Mesendoderm (in vitro differentiated cells): ENCODE measurements around the gene NELFA.

ENCODE experiments used
- DNase-seq: peaks from one replicate; pipeline ENCODE4 v3.0.0; 2013
- H2AK5ac ChIP-seq: 2 replicates; pipeline ENCODE4 v1.6.1; 2013; ENCODE audit warnings: low read length, inconsistent platforms
- H2BK120ac ChIP-seq: 2 replicates; pipeline ENCODE4 v1.6.1; 2013; ENCODE audit warnings: low read depth, mild to moderate bottlenecking, low read length, moderate library complexity, mixed read lengths
- H2BK15ac ChIP-seq: replicated peaks from 2 replicates; pipeline ENCODE4 v1.6.1; 2013; ENCODE audit warnings: low read depth, mild to moderate bottlenecking, moderate library complexity
- H2BK5ac ChIP-seq: 2 replicates; pipeline ENCODE4 v1.6.1; 2013; ENCODE audit warnings: low read length, inconsistent platforms
- H3K18ac ChIP-seq: 2 replicates; pipeline ENCODE4 v1.6.1; 2013; ENCODE audit warnings: mild to moderate bottlenecking, low read length, mixed read lengths
- H3K23ac ChIP-seq: one replicate; pipeline ENCODE4 v1.6.1; 2013; ENCODE audit warnings: low read length
- H3K27ac ChIP-seq: 2 replicates; pipeline ENCODE4 v1.5.1; 2013; ENCODE audit warnings: low read depth, mild to moderate bottlenecking, inconsistent platforms, low read length, moderate library complexity
- H3K27me3 ChIP-seq: 2 replicates; pipeline ENCODE4 v1.6.1; 2013; ENCODE audit warnings: low read length, control low read depth, mild to moderate bottlenecking, inconsistent platforms; ENCODE audit not compliant: insufficient read depth, poor library complexity
- H3K36me3 ChIP-seq: 2 replicates; pipeline ENCODE4 v1.6.1; 2013; ENCODE audit warnings: low read length, inconsistent platforms; ENCODE audit not compliant: control insufficient read depth, insufficient read depth
- H3K4ac ChIP-seq: one replicate; pipeline ENCODE4 v1.6.1; 2013; ENCODE audit warnings: low read depth, mild to moderate bottlenecking, low read length, moderate library complexity
- H3K4me1 ChIP-seq: 2 replicates; pipeline ENCODE4 v1.6.1; 2013; ENCODE audit warnings: low read depth, low read length, inconsistent platforms; ENCODE audit not compliant: control insufficient read depth
- H3K4me2 ChIP-seq: 2 replicates; pipeline ENCODE4 v1.6.1; 2013; ENCODE audit warnings: low read length
- H3K4me3 ChIP-seq: 2 replicates; pipeline ENCODE4 v1.5.1; 2013; ENCODE audit warnings: mild to moderate bottlenecking, low read length
- H3K56ac ChIP-seq: one replicate; pipeline ENCODE4 v1.6.1; 2013; ENCODE audit warnings: low read length
- H3K79me1 ChIP-seq: 2 replicates; pipeline ENCODE4 v1.6.1; 2013; ENCODE audit warnings: low read length, inconsistent platforms
- H3K79me2 ChIP-seq: 2 replicates; pipeline ENCODE4 v1.6.1; 2013; ENCODE audit warnings: mild to moderate bottlenecking, low read length; ENCODE audit not compliant: control insufficient read depth, insufficient read depth
- H3K9ac ChIP-seq: 2 replicates; pipeline ENCODE4 v1.6.1; 2013; ENCODE audit warnings: low read length, inconsistent platforms
- H4K5ac ChIP-seq: one replicate; pipeline ENCODE4 v1.6.1; 2013; ENCODE audit warnings: low read length
- H4K8ac ChIP-seq: one replicate; pipeline ENCODE4 v1.6.1; 2013; ENCODE audit warnings: low read depth, mild to moderate bottlenecking, control low read depth, low read length, moderate library complexity
- WGBS: extraction: QIAGEN DNeasy Blood & Tissue Kit; methylation state at CpG from one replicate; pipeline ENCODE4 v1.1.7; 2013; ENCODE audit warnings: low lambda C conversion rate, missing lambda C conversion rate; ENCODE audit not compliant: insufficient coverage; ENCODE audit errors: extremely low coverage; 5-methylcytosine and 5-hydroxymethylcytosine counted together

NELFA gene

DNA sequence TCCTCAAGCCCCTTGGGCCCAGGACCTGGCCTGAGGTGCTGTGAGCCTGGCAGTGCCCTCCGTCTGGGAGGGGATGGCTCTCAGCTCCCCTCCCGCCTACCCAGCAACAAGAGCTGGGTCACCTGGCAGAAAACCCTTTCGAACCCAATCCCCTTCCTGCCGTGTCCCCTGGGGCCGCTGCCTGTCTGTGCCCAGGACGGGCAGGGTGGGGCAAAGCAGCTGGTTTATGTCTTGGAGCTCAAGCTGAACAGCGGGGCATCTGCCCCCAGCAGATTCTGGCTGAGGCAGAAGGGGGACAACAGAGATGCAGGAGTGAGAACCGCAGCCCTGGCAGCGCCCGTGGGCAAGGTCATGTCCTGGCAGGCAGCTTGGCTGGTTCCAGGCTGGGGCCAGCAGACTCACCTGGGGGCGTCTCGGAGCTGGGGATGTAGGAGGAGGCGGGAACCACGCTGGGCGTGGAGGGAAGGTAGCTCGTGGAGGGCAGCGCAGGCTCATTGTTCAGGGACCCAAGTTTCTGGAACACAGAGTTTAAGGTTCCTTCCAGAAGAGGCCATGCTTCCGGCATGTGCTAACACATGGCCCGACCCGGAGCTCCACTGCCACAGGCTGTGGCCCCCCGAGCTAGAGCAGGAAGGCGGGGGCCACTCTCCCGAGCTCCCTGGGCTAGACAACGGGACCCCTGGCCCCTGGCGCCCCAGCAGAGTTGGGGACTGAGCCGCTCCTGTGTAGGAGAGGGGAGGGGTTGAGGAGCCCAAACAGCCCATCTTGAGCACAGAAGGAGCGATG, 24.2 kb downstream of the NELFA start:
- Histone ChIP-seq H3K27ac (no peak overlapping the region), H3K18ac (no peak overlapping the region), H3K36me3 (peaks cover 10% of the 10 kb centered on the region), H3K4me1 (no peaks in the 10 kb centered on the region), H3K4me3 (no peak overlapping the region), H3K4me2 (no peak overlapping the region), H3K27me3 (no peaks in the 10 kb centered on the region), H2BK5ac (no peak overlapping the region), H3K79me1 (no peaks in the 10 kb centered on the region), H2AK5ac (no peak overlapping the region), H2BK15ac (no peak overlapping the region), H3K23ac (no peak overlapping the region), H3K9ac (no peak overlapping the region), H3K79me2 (no peaks in the 10 kb centered on the region), H3K56ac (no peak overlapping the region), H3K4ac (no peak overlapping the region), H2BK120ac (no peak overlapping the region), H4K5ac (no peak overlapping the region), H4K8ac (no peak overlapping the region)
- DNase-seq, result no peak
- WGBS, result no CpG with 5 or more reads among the region's 27 CpGs

DNA sequence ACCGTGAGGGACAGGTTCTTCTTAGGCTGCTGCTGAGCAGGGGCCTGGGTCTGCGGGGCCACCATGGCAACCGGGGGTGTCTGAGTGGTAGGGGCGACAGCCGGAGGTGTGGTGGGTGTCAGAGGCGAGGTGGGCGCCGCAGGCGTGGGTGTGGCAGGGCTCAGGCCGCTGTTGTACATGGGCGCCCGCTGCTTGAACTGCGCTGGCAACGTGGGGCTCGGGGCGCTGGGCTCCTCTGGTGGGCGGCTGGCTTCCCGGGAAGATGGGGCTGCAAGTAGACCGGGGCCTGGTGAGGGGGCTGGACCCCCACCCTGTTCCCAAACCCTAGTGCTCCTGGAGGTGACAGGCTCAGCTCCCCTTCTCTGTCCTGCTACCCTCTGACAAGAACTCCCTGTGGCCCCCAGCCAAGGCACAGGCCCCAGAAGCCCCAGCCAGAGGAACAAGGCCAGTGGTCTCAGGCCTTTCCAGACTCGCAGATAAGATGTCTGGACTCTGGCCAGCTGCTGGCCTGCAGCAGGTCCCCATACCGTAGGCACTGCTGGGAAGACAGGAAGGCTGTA, 24.8 kb downstream of the NELFA start:
- no peaks in the 10 kb centered on the region for H3K27me3 ChIP-seq
- no peak overlapping the region for H2BK15ac ChIP-seq

GRCh38 chr4:1983053-1983845, 25.5 kb downstream of the NELFA start:
- H3K36me3 ChIP-seq, result peaks cover 14% of the 10 kb centered on the region
- no peak overlapping the region for H2BK120ac ChIP-seq
- no peak overlapping the region for H2BK15ac ChIP-seq
- no peaks in the 10 kb centered on the region for H3K79me2 ChIP-seq
- no CpG with 5 or more reads among the region's 34 CpGs for WGBS
- H2AK5ac ChIP-seq, result no peak overlapping the region
- H4K5ac ChIP-seq, result no peak overlapping the region
- no peaks in the 10 kb centered on the region for H3K4me1 ChIP-seq
- no peak overlapping the region for H3K9ac ChIP-seq
- H3K27me3 ChIP-seq, result no peaks in the 10 kb centered on the region
- H4K8ac ChIP-seq, result no peak overlapping the region
- H2BK5ac ChIP-seq, result no peak overlapping the region
- H3K4me2 ChIP-seq, result no peak overlapping the region
- no peak overlapping the region for H3K4me3 ChIP-seq
- no peak overlapping the region for H3K27ac ChIP-seq
- H3K56ac ChIP-seq, result no peak overlapping the region
- H3K4ac ChIP-seq, result no peak overlapping the region
- no peak overlapping the region for H3K18ac ChIP-seq
- DNase-seq, result no peak
- H3K79me1 ChIP-seq, result no peaks in the 10 kb centered on the region
- no peak overlapping the region for H3K23ac ChIP-seq

More for the DNA sequence above, 24.8 kb downstream of the NELFA start:
- H4K5ac ChIP-seq, result no peak overlapping the region
- H3K4ac ChIP-seq, result no peak overlapping the region
- no CpG with 5 or more reads among the region's 21 CpGs for WGBS
- no peaks in the 10 kb centered on the region for H3K4me1 ChIP-seq
- no peak overlapping the region for H3K23ac ChIP-seq
- H3K56ac ChIP-seq, result no peak overlapping the region
- no peak overlapping the region for H2BK120ac ChIP-seq
- no peak overlapping the region for H2BK5ac ChIP-seq
- H3K27ac ChIP-seq, result no peak overlapping the region
- no peak overlapping the region for H3K4me3 ChIP-seq
- no peak for DNase-seq
- no peak overlapping the region for H4K8ac ChIP-seq
- H3K79me1 ChIP-seq, result no peaks in the 10 kb centered on the region
- H3K4me2 ChIP-seq, result no peak overlapping the region
- H3K79me2 ChIP-seq, result no peaks in the 10 kb centered on the region
- peaks cover 11% of the 10 kb centered on the region for H3K36me3 ChIP-seq
- no peak overlapping the region for H2AK5ac ChIP-seq
- no peak overlapping the region for H3K18ac ChIP-seq
- H3K9ac ChIP-seq, result no peak overlapping the region

DNA sequence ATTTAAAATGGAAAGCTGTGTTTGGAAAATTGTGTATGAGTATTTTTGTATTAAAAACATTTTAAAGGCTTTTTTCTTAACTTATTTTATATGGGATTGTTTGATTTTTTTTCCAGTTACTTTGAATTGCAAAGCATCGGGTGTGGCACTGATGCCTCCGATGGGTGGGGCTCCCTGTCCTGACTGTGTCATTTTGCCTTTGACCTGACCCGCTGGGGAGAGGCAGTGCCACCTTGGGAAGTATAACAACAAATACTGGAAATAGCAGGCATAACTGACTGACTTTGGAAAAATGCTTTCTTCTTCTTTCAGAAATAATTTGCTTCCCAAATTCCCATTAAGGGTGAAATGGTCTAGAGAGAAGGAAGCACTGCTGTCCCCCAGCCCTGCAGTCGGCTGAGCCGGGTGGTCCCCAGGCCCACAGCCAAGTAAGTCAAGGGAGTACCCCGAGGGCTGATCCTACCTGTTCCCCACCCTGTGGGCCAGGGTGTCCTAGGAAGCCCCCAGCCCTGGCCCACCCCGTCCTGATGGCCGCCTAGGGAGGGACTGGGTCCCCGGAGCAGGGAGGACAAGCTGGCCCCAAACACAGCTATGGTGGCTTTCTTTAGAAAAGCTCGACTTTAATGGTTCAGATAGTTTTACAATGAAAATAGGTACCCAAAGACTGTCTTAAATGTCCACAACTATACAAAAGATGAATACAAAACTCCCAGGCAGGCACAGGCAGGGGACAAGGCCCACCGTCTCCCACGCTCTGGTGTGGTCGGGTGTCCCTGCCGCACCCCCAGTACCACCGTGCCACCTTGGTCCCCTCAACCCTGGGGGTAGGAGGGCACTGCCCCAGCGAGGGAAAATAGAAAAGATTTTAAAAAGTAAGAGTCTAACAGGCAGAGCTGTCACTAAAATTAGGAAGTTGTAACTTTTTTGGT, 26.4 kb downstream of the NELFA start:
- H4K8ac ChIP-seq, result no peak overlapping the region
- H3K27ac ChIP-seq, result no peak overlapping the region
- no peak overlapping the region for H3K56ac ChIP-seq
- no peak overlapping the region for H2BK15ac ChIP-seq
- no peaks in the 10 kb centered on the region for H3K79me1 ChIP-seq
- H4K5ac ChIP-seq, result no peak overlapping the region
- H2BK120ac ChIP-seq, result no peak overlapping the region
- H3K4me3 ChIP-seq, result no peak overlapping the region
- DNase-seq, result no peak
- no peak overlapping the region for H3K4ac ChIP-seq
- peaks cover 15% of the 10 kb centered on the region for H3K36me3 ChIP-seq
- H2AK5ac ChIP-seq, result no peak overlapping the region
- H3K4me1 ChIP-seq, result no peaks in the 10 kb centered on the region
- H3K4me2 ChIP-seq, result no peak overlapping the region
- H3K18ac ChIP-seq, result no peak overlapping the region
- no peaks in the 10 kb centered on the region for H3K79me2 ChIP-seq
- no peak overlapping the region for H3K9ac ChIP-seq
- H2BK5ac ChIP-seq, result no peak overlapping the region
- WGBS, result no CpG with 5 or more reads among the region's 16 CpGs
- H3K23ac ChIP-seq, result no peak overlapping the region
- H3K27me3 ChIP-seq, result no peaks in the 10 kb centered on the region

DNA sequence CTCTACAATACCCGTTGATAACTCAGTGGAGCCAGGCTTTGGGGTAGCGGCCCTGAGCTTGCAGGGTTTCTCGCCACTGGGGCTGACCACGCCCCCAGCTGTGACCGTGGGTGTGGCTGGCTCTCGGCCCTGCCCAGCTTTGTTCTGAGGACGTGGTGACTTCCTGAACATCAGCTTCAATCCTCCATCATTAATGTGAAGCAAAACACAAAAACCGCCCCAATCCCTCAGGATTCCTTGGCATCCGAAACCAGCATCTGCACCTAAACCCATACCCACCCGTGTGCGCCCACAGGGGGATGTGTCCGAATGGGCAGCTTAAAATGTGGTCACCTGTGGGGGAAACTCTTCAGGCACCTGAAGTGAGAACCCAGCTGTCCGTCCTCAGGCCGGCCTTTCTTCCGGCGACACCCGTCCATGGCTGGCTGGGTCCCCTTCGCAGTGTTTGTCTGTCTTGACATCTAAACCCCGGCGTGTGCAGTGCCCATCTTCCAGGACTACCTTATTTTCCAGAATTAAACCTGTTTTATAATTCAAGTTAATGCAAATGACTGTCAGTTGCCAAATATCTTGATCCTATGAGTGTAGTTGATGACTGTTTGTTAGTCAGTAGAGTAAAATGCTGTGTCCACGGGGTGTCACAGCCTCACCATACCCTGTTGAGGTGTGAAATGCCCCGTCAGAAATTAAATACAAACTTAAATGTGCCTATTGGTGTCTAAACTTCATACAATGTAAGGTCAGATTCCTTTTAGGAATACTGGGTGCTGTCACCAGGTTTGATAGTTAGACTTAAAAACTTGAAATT, 27.3 kb downstream of the NELFA start:
- no CpG with 5 or more reads among the region's 22 CpGs for WGBS
- Histone ChIP-seq H2BK120ac (no peak overlapping the region), H3K27me3 (no peaks in the 10 kb centered on the region), H3K18ac (no peak overlapping the region), H3K4ac (no peak overlapping the region), H2AK5ac (no peak overlapping the region), H2BK15ac (no peak overlapping the region), H3K56ac (no peak overlapping the region), H3K27ac (no peak overlapping the region), H3K4me3 (no peak overlapping the region), H4K8ac (no peak overlapping the region), H4K5ac (no peak overlapping the region), H3K36me3 (peaks cover 15% of the 10 kb centered on the region), H3K4me1 (no peaks in the 10 kb centered on the region), H3K23ac (no peak overlapping the region), H2BK5ac (no peak overlapping the region), H3K79me1 (no peaks in the 10 kb centered on the region), H3K4me2 (no peak overlapping the region), H3K9ac (no peak overlapping the region), H3K79me2 (no peaks in the 10 kb centered on the region)
- peak; percentile 53 for DNase-seq
